RWPE2 (cell line): ENCODE data around the gene TSTD2.

Experiments used
- ATAC-seq: fragments of 200-7000 bp; cut with Tn5 transposase; 3 replicates; pipeline ENCODE4 v1.9.1; 2021; ENCODE audit warnings: low read depth
- DNase-seq: peaks from one replicate; pipeline ENCODE4 v3.0.0-alpha.2; 2020; ENCODE audit warnings: low spot score
- H3K27ac ChIP-seq: fragments of 450-650 bp; 2 replicates; pipeline ENCODE4 v1.5.1; 2017; ENCODE audit warnings: mild to moderate bottlenecking; ENCODE audit not compliant: poor library complexity, severe bottlenecking
- H3K27me3 ChIP-seq: fragments of 250-450 bp; sonication (Bioruptor Pico); 2 replicates; pipeline ENCODE4 v1.5.1; 2021; ENCODE audit warnings: mild to moderate bottlenecking, moderate library complexity; ENCODE audit not compliant: insufficient read depth, poor library complexity, severe bottlenecking
- H3K36me3 ChIP-seq: fragments of 250-450 bp; sonication (Bioruptor Pico); 2 replicates; pipeline ENCODE4 v1.5.1; 2020; ENCODE audit warnings: low read depth, mild to moderate bottlenecking, moderate library complexity
- H3K4me1 ChIP-seq: fragments of 250-450 bp; sonication (Bioruptor Pico); 2 replicates; pipeline ENCODE4 v1.5.1; 2021; ENCODE audit warnings: mild to moderate bottlenecking, moderate library complexity; ENCODE audit not compliant: insufficient read depth, poor library complexity, severe bottlenecking
- H3K4me3 ChIP-seq: fragments of 250-450 bp; sonication (Bioruptor Pico); 2 replicates; pipeline ENCODE4 v1.5.1; 2021; ENCODE audit warnings: mild to moderate bottlenecking, moderate library complexity; ENCODE audit not compliant: severe bottlenecking
- H3K9me3 ChIP-seq: fragments of 250-450 bp; sonication (Bioruptor Pico); 2 replicates; pipeline ENCODE4 v1.5.1; 2021; ENCODE audit warnings: mild to moderate bottlenecking, moderate library complexity; ENCODE audit not compliant: severe bottlenecking
- CTCF ChIP-seq: fragments of 450-650 bp; IDR thresholded peaks from one replicate; pipeline ENCODE4 v1.5.1; 2017; ENCODE audit warnings: mild to moderate bottlenecking, moderate library complexity; ENCODE audit not compliant: poor library complexity, severe bottlenecking

The TSTD2 gene

GRCh38 chr9:97568461-97569275 is 64.5 kb downstream of the TSTD2 start:
- no peak for ATAC-seq
- Histone ChIP-seq H3K27me3 (no peaks in the 10 kb centered on the region), H3K36me3 (no peaks in the 10 kb centered on the region), H3K4me1 (no peaks in the 10 kb centered on the region), H3K9me3 (no peaks in the 10 kb centered on the region), H3K4me3 (no peak overlapping the region), H3K27ac (no peak overlapping the region)
- TF ChIP-seq CTCF = no peak
- no peak for DNase-seq

DNA sequence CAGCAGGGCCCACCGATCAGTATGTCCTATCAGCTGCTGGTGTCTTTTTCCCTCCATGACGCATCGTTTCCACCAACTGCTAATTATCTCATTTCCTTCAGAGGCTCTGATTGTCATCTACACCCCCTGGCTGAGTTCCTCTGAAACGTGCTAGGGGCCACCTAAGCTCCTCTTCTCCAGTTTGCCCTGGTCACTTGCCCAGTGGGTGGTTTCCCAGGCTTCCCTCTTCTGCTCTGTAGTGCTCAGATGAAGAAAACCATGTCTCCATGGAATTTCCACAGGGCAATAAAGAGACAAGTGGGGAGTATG is 65.3 kb downstream of the TSTD2 start:
- Histone ChIP-seq H3K27ac (no peak overlapping the region), H3K27me3 (no peaks in the 10 kb centered on the region), H3K36me3 (no peaks in the 10 kb centered on the region), H3K9me3 (no peaks in the 10 kb centered on the region), H3K4me3 (no peak overlapping the region), H3K4me1 (no peaks in the 10 kb centered on the region)
- no peak for TF ChIP-seq CTCF
- ATAC-seq (no peak), DNase-seq (no peak)

DNA sequence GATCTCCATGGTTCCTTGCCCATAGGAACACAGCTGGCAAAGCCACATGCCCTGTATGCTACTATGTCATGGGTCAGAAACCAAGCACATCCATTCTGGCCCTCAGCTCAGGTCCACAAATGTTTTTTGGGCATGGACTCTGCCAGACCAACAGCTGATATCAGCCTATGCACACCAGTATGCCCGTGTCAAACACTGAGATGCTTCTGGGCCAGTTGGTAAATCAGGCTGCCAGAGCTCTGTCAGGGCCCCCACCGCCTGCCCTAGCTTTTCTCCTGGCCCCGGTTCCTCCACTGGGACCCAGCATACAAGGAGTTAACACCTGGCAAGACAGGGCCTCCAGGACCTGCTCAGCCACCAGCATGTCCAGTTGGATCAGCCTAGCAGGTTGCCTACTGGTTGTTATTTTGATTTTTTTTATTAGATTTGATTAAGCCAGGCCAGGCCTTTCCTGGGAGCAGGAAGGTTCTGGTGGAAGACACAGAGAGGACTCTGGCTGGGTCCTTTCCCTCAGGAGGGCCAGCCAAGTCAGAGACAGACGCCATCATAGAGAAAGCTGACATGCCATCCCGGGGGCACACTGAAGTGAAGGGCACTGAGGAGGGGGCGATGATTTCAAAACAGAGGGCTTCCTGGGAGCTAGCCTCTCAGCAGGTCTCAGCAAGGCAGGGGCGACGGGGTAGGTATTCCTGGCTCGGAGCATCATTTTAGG is 65.8 kb downstream of the TSTD2 start:
- no peak for ATAC-seq
- no peaks in the 10 kb centered on the region for H3K4me1 ChIP-seq

GRCh38 chr9:97565262-97565661 is 67.9 kb downstream of the TSTD2 start:
- Histone ChIP-seq H3K27me3 (no peaks in the 10 kb centered on the region), H3K4me1 (no peaks in the 10 kb centered on the region), H3K9me3 (no peaks in the 10 kb centered on the region), H3K27ac (no peak overlapping the region), H3K36me3 (no peaks in the 10 kb centered on the region), H3K4me3 (no peak overlapping the region)
- TF ChIP-seq CTCF = no peak
- DNase-seq = no peak
- ATAC-seq = no peak

More for the DNA sequence above, 65.8 kb downstream of the TSTD2 start:
- no peaks in the 10 kb centered on the region for H3K9me3 ChIP-seq
- H3K36me3 ChIP-seq = no peaks in the 10 kb centered on the region
- no peak overlapping the region for H3K27ac ChIP-seq
- DNase-seq = no peak
- no peaks in the 10 kb centered on the region for H3K27me3 ChIP-seq
- H3K4me3 ChIP-seq = no peak overlapping the region
- no peak for TF ChIP-seq CTCF
